Measurements from ENCODE around the gene PSMB3. TPM values are rescaled to one million over a fixed set of nuclear protein-coding genes. Genes with fewer than 3 reads are reported as not detected.
"Not testable (repeated sequence)": the region's sequence is repeated elsewhere in the genome, so short reads cannot be mapped to it uniquely, and the experiment has no call there.

PSMB3 gene
- total RNA-seq, 1 experiment from 2014 or later = 441 TPM

GRCh38 chr17:38789185-38789584 lies 36.6 kb downstream of the PSMB3 start:
- ATAC-seq = no peak
- POLR2A ChIA-PET (ENCODE audit: unreplicated experiment) = no interaction called here
- Histone ChIP-seq H2AFZ (ENCODE audit: low read length) (no peak overlapping the region), H3K27ac (ENCODE audit: low read length) (no peak overlapping the region), H3K79me2 (ENCODE audit: low read length) (peaks cover 31% of the 10 kb centered on the region), H4K20me1 (ENCODE audit: low read length) (no peaks in the 10 kb centered on the region), H3K4me1 (ENCODE audit: insufficient read depth, low read length) (peaks cover 17% of the 10 kb centered on the region), H3K4me2 (ENCODE audit: low read length) (no peak overlapping the region), H3K27me3 (ENCODE audit: low read length) (no peaks in the 10 kb centered on the region), H3K9ac (ENCODE audit: low read length) (no peak overlapping the region), H3K36me3 (ENCODE audit: low read depth, low read length) (no peaks in the 10 kb centered on the region), H3F3A (ENCODE audit: low read length, unreplicated experiment) (no peaks in the 10 kb centered on the region), H3K9me2 (replicated peaks; ENCODE audit: low read length) (no peaks in the 10 kb centered on the region), H3K9me3 (ENCODE audit: low read length) (no peaks in the 10 kb centered on the region), H3K4me3 (ENCODE audit: low read length) (no peak overlapping the region)
- no TSS peak for BruUV-seq (replicated peaks)
- CTCF ChIA-PET = interaction anchor here (0.6 kb wide), 1 partner anchor 105 kb away, joined by 4 read pairs; no protein-coding TSS in a partner anchor
- no peak for DNase-seq
- TF ChIP-seq EZH2 (IDR thresholded peaks at IDR 0.05; ENCODE audit: low read length, unreplicated experiment) = no peak
- no peak for TF ChIP-seq EZH2phosphoT487 (IDR thresholded peaks at IDR 0.05; ENCODE audit: borderline replicate concordance, low read length)
- TF ChIP-seq, protein P1, sequence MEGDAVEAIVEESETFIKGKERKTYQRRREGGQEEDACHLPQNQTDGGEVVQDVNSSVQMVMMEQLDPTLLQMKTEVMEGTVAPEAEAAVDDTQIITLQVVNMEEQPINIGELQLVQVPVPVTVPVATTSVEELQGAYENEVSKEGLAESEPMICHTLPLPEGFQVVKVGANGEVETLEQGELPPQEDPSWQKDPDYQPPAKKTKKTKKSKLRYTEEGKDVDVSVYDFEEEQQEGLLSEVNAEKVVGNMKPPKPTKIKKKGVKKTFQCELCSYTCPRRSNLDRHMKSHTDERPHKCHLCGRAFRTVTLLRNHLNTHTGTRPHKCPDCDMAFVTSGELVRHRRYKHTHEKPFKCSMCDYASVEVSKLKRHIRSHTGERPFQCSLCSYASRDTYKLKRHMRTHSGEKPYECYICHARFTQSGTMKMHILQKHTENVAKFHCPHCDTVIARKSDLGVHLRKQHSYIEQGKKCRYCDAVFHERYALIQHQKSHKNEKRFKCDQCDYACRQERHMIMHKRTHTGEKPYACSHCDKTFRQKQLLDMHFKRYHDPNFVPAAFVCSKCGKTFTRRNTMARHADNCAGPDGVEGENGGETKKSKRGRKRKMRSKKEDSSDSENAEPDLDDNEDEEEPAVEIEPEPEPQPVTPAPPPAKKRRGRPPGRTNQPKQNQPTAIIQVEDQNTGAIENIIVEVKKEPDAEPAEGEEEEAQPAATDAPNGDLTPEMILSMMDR (conservative IDR thresholded peaks at IDR 0.05; ENCODE audit: low read depth, low read length) = no peak
- intact Hi-C loops (cut with micrococcal nuclease) = no loop called here

DNA sequence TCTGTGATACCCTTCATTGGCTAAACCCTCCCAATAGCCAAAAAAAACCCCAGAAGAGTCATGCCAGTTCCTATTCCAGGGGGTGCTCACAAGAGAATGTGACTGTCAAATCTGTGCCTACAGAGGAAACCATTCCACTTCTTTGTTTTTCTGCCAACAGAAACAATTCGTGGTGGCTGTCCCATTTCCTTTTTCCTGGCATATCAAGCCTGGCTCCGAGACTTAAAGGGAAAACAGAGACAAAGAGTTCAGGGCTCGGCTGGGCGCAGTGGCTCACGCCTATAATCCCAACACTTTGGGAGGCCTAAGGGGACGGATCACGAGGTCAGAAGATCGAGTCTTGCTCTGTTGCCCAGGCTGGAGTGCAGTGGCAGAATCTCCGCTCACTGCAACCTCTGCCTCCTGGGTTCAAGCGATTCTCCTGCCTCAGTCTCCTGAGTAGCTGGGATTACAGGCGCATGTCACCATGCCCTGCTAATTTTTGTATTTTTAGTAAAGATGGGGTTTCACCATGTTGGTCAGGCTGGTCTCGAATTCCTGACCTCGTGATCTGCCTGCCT lies 37.7 kb downstream of the PSMB3 start:
- H3K4me1 ChIP-seq (ENCODE audit: insufficient read depth, low read length) = peaks cover 17% of the 10 kb centered on the region
- BruUV-seq (replicated peaks); H3K27ac ChIP-seq (ENCODE audit: low read length); H3K9ac ChIP-seq (ENCODE audit: low read length); DNase-seq; H3K36me3 ChIP-seq (ENCODE audit: low read depth, low read length); intact Hi-C loops (cut with micrococcal nuclease); POLR2A ChIA-PET (ENCODE audit: unreplicated experiment); H3K9me3 ChIP-seq (ENCODE audit: low read length); H3F3A ChIP-seq (ENCODE audit: low read length, unreplicated experiment); H3K27me3 ChIP-seq (ENCODE audit: low read length); CTCF ChIA-PET; H3K9me2 ChIP-seq (replicated peaks; ENCODE audit: low read length); H2AFZ ChIP-seq (ENCODE audit: low read length); H3K4me2 ChIP-seq (ENCODE audit: low read length); ATAC-seq; H3K4me3 ChIP-seq (ENCODE audit: low read length); H4K20me1 ChIP-seq (ENCODE audit: low read length): not testable (repeated sequence)
- H3K79me2 ChIP-seq (ENCODE audit: low read length) = peaks cover 40% of the 10 kb centered on the region

DNA sequence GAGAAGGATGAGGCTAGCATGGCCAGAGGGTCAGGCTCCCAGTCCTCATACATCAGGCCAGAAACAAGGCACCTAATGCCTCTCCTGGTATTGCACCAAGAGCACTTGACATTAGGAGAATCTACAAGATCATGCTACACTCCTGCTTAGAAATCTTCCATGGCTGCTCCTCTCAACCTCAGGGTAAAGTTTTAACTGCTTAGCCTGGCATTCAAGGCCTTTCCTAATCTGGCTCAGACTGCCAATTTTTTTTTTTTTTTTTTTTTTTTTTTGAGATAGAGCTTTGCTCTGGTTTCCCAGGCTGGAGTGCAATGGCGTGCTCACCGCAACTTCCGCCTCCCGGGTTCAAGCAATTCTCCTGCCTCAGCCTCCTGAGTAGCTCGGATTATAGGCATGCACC lies 38.6 kb downstream of the PSMB3 start:
- H3K79me2 ChIP-seq (ENCODE audit: low read length) = peaks cover 50% of the 10 kb centered on the region
- no peaks in the 10 kb centered on the region for H3K9me3 ChIP-seq (ENCODE audit: low read length)
- ATAC-seq = no peak

More for the DNA sequence above, 38.6 kb downstream of the PSMB3 start:
- Histone ChIP-seq H3K4me2 (ENCODE audit: low read length) (no peak overlapping the region), H3K4me1 (ENCODE audit: insufficient read depth, low read length) (peaks cover 13% of the 10 kb centered on the region), H3K9me2 (replicated peaks; ENCODE audit: low read length) (no peaks in the 10 kb centered on the region), H3K36me3 (ENCODE audit: low read depth, low read length) (no peaks in the 10 kb centered on the region), H3K27me3 (ENCODE audit: low read length) (no peaks in the 10 kb centered on the region), H3K9ac (ENCODE audit: low read length) (no peak overlapping the region), H3K27ac (ENCODE audit: low read length) (no peak overlapping the region), H3F3A (ENCODE audit: low read length, unreplicated experiment) (no peaks in the 10 kb centered on the region), H3K4me3 (ENCODE audit: low read length) (no peak overlapping the region), H4K20me1 (ENCODE audit: low read length) (no peaks in the 10 kb centered on the region), H2AFZ (ENCODE audit: low read length) (no peak overlapping the region)
- BruUV-seq (replicated peaks) = no TSS peak
- DNase-seq = no peak
- intact Hi-C loops (cut with micrococcal nuclease) = no loop called here
- CTCF ChIA-PET = no interaction called here
- no peak for TF ChIP-seq EZH2 (IDR thresholded peaks at IDR 0.05; ENCODE audit: low read length, unreplicated experiment)
- no peak for TF ChIP-seq EZH2phosphoT487 (IDR thresholded peaks at IDR 0.05; ENCODE audit: borderline replicate concordance, low read length)
- TF ChIP-seq, protein P1 (conservative IDR thresholded peaks at IDR 0.05; ENCODE audit: low read depth, low read length) = no peak
- POLR2A ChIA-PET (ENCODE audit: unreplicated experiment) = no interaction called here

All from PC-3 (cell line).